Panc1 (cell line): ENCODE results near the gene SPATA45.

ENCODE experiments used
- POLR2AphosphoS5 ChIP-seq: IDR thresholded peaks from 2 replicates; pipeline ENCODE4 v1.6.1; 2012; ENCODE audit warnings: mild to moderate bottlenecking, low read depth, low read length, moderate library complexity
- TCF7L2 ChIP-seq: IDR thresholded peaks from 2 replicates; pipeline ENCODE4 v1.6.1; 2011; ENCODE audit warnings: mild to moderate bottlenecking, low read depth, low read length, inconsistent platforms
- TF ChIP-seq, protein P1 (sequence below): fragments of 450-650 bp; IDR thresholded peaks from 2 replicates; pipeline ENCODE4 v1.5.1; 2017; ENCODE audit warnings: mild to moderate bottlenecking

DNA sequence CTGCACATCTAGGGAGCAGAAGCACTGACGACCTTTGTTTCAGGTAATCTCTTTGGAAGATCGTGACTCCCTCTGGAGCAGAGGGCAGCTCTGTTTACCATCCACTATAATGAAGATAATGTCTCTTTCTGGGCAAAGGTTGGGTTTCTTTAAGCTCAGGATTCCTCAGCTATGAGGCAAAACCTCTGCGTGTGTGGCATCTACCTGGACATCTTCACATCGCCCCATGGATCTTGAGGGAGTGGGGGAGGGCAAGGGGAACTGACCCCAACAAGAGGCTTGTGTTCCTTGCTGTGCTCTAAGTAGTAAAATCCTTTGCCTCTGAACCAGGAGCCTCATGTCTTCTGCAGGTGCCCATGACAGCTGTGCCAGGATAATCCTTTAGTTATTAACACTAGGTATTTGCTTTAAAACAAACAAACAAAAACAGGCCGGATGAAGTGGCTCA, 19.6 kb downstream of the SPATA45 start:
- no peak for TF ChIP-seq POLR2AphosphoS5
- TF ChIP-seq, protein P1, sequence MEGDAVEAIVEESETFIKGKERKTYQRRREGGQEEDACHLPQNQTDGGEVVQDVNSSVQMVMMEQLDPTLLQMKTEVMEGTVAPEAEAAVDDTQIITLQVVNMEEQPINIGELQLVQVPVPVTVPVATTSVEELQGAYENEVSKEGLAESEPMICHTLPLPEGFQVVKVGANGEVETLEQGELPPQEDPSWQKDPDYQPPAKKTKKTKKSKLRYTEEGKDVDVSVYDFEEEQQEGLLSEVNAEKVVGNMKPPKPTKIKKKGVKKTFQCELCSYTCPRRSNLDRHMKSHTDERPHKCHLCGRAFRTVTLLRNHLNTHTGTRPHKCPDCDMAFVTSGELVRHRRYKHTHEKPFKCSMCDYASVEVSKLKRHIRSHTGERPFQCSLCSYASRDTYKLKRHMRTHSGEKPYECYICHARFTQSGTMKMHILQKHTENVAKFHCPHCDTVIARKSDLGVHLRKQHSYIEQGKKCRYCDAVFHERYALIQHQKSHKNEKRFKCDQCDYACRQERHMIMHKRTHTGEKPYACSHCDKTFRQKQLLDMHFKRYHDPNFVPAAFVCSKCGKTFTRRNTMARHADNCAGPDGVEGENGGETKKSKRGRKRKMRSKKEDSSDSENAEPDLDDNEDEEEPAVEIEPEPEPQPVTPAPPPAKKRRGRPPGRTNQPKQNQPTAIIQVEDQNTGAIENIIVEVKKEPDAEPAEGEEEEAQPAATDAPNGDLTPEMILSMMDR = no peak
- TF ChIP-seq TCF7L2 = no peak
